ENCODE data around the gene POLD2.

Gene POLD2

DNA sequence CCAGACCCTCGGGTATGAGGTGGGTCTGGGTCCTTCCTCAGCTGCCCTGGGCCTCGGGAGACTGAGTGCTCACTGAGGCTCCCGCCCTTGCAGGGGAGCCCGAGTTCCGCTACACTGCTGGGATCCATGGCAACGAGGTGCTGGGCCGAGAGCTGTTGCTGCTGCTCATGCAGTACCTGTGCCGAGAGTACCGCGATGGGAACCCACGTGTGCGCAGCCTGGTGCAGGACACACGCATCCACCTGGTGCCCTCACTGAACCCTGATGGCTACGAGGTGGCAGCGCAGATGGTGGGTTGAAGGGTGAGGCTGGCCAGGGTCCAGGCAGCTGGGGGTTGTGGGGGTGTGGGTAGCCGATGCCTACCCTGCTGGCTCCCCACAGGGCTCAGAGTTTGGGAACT, 11.6 kb downstream of the POLD2 start:
- no peaks in the 10 kb centered on the region for H3F3A ChIP-seq (ENCODE audit: low read depth)
- H3K4me3 ChIP-seq (ENCODE audit: low read length, poor library complexity, severe bottlenecking) = no peak overlapping the region
- no peaks in the 10 kb centered on the region for H3K27me3 ChIP-seq (ENCODE audit: insufficient read depth, low read length, poor library complexity, severe bottlenecking)
- H3K9ac ChIP-seq (ENCODE audit: low read depth, low read length, poor library complexity, severe bottlenecking) = no peak overlapping the region
- peaks cover 23% of the 10 kb centered on the region for H3K79me2 ChIP-seq (ENCODE audit: insufficient read depth, low read length)
- no peaks in the 10 kb centered on the region for H3K9me3 ChIP-seq (ENCODE audit: insufficient read depth, low read depth, low read length)
- no peak overlapping the region for H3K4me2 ChIP-seq (ENCODE audit: low read depth, low read length, poor library complexity, severe bottlenecking)
- H3K36me3 ChIP-seq (ENCODE audit: insufficient read depth, low read length) = peaks cover 47% of the 10 kb centered on the region; the same call in 1 of the 2 replicates
- H2AFZ ChIP-seq (ENCODE audit: low read length) = no peak overlapping the region
- no peak for TF ChIP-seq EZH2phosphoT487 (IDR thresholded peaks at IDR 0.05; ENCODE audit: borderline replicate concordance)
- H4K20me1 ChIP-seq (ENCODE audit: insufficient read depth, low read length, poor library complexity, severe bottlenecking) = peaks cover 12% of the 10 kb centered on the region
- no peaks in the 10 kb centered on the region for H3K4me1 ChIP-seq (ENCODE audit: insufficient read depth, low read length, poor library complexity, severe bottlenecking)
- no peaks in the 10 kb centered on the region for H3K9me2 ChIP-seq (replicated peaks; ENCODE audit: low read depth, low read length)

DNA sequence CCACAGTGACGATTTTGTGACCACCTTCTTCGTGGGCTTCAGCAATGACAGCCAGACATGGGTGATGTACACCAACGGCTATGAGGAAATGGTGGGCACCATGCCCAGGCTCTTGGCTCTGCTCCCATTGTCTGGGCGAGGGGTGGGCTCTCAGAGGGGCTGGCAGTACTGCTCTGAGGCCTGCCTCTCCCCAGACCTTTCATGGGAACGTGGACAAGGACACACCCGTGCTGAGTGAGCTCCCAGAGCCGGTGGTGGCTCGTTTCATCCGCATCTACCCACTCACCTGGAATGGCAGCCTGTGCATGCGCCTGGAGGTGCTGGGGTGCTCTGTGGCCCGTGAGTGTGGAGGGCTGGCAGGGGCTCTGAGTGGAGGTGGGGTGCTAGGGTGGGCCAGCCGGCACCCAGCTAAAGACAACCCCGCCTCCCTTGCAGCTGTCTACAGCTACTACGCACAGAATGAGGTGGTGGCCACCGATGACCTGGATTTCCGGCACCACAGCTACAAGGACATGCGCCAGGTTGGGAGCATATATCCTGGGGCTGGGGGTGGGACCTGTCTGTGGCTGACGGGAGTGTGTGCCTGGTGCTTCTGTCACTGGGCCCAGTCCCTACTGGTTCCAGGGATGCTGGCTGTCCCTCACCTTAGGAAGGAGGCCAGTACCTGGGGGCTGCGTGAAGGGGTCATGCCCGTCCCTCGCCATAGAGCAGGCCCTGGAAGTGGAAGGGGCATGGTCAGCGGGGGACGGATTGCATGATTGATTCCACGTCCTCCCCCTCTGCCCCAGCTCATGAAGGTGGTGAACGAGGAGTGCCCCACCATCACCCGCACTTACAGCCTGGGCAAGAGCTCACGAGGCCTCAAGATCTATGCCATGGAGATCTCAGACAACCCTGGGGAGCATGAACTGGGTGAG, 12.4 kb downstream of the POLD2 start:
- Histone ChIP-seq H3K79me2 (ENCODE audit: insufficient read depth, low read length) (peaks cover 31% of the 10 kb centered on the region), H3K36me3 (ENCODE audit: insufficient read depth, low read length) (peaks cover 47% of the 10 kb centered on the region; the same call in 1 of the 2 replicates), H4K20me1 (ENCODE audit: insufficient read depth, low read length, poor library complexity, severe bottlenecking) (peaks cover 19% of the 10 kb centered on the region), H3K4me2 (ENCODE audit: low read depth, low read length, poor library complexity, severe bottlenecking) (no peak overlapping the region), H3F3A (ENCODE audit: low read depth) (no peaks in the 10 kb centered on the region), H3K4me3 (ENCODE audit: low read length, poor library complexity, severe bottlenecking) (no peak overlapping the region), H2AFZ (ENCODE audit: low read length) (no peak overlapping the region), H3K27me3 (ENCODE audit: insufficient read depth, low read length, poor library complexity, severe bottlenecking) (no peaks in the 10 kb centered on the region), H3K9ac (ENCODE audit: low read depth, low read length, poor library complexity, severe bottlenecking) (no peak overlapping the region), H3K9me3 (ENCODE audit: insufficient read depth, low read depth, low read length) (no peaks in the 10 kb centered on the region), H3K9me2 (replicated peaks; ENCODE audit: low read depth, low read length) (no peaks in the 10 kb centered on the region), H3K4me1 (ENCODE audit: insufficient read depth, low read length, poor library complexity, severe bottlenecking) (peaks cover 5% of the 10 kb centered on the region)
- TF ChIP-seq, protein P1, sequence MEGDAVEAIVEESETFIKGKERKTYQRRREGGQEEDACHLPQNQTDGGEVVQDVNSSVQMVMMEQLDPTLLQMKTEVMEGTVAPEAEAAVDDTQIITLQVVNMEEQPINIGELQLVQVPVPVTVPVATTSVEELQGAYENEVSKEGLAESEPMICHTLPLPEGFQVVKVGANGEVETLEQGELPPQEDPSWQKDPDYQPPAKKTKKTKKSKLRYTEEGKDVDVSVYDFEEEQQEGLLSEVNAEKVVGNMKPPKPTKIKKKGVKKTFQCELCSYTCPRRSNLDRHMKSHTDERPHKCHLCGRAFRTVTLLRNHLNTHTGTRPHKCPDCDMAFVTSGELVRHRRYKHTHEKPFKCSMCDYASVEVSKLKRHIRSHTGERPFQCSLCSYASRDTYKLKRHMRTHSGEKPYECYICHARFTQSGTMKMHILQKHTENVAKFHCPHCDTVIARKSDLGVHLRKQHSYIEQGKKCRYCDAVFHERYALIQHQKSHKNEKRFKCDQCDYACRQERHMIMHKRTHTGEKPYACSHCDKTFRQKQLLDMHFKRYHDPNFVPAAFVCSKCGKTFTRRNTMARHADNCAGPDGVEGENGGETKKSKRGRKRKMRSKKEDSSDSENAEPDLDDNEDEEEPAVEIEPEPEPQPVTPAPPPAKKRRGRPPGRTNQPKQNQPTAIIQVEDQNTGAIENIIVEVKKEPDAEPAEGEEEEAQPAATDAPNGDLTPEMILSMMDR (conservative IDR thresholded peaks at IDR 0.05; ENCODE audit: low read length) = no peak

DNA sequence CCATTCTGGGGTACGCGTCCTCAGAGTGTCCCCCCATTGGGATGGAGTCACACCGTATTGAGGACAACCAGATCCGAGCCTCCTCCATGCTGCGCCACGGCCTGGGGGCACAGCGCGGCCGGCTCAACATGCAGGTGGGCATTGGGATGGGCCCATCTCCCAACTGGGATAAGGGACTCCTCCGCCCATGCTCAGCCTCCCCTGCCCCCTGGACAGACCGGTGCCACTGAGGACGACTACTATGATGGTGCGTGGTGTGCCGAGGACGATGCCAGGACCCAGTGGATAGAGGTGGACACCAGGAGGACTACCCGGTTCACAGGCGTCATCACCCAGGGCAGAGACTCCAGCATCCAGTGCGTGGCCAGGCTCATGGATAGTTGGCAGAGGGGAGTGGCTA, 13.4 kb downstream of the POLD2 start:
- no peak overlapping the region for H3K9ac ChIP-seq (ENCODE audit: low read depth, low read length, poor library complexity, severe bottlenecking)
- H3K4me3 ChIP-seq (ENCODE audit: low read length, poor library complexity, severe bottlenecking) = no peak overlapping the region
- peaks cover 15% of the 10 kb centered on the region for H3K4me1 ChIP-seq (ENCODE audit: insufficient read depth, low read length, poor library complexity, severe bottlenecking)
- no peaks in the 10 kb centered on the region for H3K27me3 ChIP-seq (ENCODE audit: insufficient read depth, low read length, poor library complexity, severe bottlenecking)
- H3K79me2 ChIP-seq (ENCODE audit: insufficient read depth, low read length) = peaks cover 41% of the 10 kb centered on the region
- H3K9me3 ChIP-seq (ENCODE audit: insufficient read depth, low read depth, low read length) = no peaks in the 10 kb centered on the region
- H3K4me2 ChIP-seq (ENCODE audit: low read depth, low read length, poor library complexity, severe bottlenecking) = no peak overlapping the region
- peaks cover 29% of the 10 kb centered on the region for H4K20me1 ChIP-seq (ENCODE audit: insufficient read depth, low read length, poor library complexity, severe bottlenecking)
- H3F3A ChIP-seq (ENCODE audit: low read depth) = no peaks in the 10 kb centered on the region
- no peak overlapping the region for H2AFZ ChIP-seq (ENCODE audit: low read length)
- no peaks in the 10 kb centered on the region for H3K9me2 ChIP-seq (replicated peaks; ENCODE audit: low read depth, low read length)
- TF ChIP-seq EZH2phosphoT487 (IDR thresholded peaks at IDR 0.05; ENCODE audit: borderline replicate concordance) = no peak
- TF ChIP-seq, protein P1 (conservative IDR thresholded peaks at IDR 0.05; ENCODE audit: low read length) = no peak
- H3K36me3 ChIP-seq (ENCODE audit: insufficient read depth, low read length) = peaks cover 40% of the 10 kb centered on the region; the same call in 1 of the 2 replicates

All from Loucy (cell line).